ENCODE results near the gene MYO1E.
A peak's percentile ranks its signal among the peaks of the same experiment; 100 is the strongest.
"Not testable (repeated sequence)": the region's sequence is repeated elsewhere in the genome, so short reads cannot be mapped to it uniquely, and the experiment has no call there.

Gene MYO1E

GRCh38 chr15:59144594-59144993 is 228.1 kb downstream of the MYO1E start:
- DNase-seq = peak in 4 of 56 donors; percentile 8 to 35 (median 27)

DNA sequence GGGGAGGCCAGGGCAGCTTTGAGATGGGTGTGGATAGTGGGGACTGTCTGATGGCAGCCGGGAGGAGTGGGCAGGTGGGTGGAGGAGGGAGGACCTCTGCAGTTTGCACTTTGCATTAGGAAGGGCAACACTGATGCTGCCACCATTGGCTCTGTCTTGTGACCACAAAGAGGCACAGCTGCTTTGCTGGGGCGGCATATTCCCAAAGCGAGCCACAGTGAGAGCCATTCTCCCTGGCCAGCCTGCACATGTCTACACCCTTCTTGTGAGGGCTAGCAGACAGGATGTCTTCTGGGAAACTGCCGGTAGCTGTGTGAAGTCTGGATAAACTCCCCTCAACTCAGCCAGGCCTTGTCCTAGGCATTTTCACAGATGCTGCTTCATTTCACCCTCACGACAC is 229.4 kb downstream of the MYO1E start:
- no peak for DNase-seq

DNA sequence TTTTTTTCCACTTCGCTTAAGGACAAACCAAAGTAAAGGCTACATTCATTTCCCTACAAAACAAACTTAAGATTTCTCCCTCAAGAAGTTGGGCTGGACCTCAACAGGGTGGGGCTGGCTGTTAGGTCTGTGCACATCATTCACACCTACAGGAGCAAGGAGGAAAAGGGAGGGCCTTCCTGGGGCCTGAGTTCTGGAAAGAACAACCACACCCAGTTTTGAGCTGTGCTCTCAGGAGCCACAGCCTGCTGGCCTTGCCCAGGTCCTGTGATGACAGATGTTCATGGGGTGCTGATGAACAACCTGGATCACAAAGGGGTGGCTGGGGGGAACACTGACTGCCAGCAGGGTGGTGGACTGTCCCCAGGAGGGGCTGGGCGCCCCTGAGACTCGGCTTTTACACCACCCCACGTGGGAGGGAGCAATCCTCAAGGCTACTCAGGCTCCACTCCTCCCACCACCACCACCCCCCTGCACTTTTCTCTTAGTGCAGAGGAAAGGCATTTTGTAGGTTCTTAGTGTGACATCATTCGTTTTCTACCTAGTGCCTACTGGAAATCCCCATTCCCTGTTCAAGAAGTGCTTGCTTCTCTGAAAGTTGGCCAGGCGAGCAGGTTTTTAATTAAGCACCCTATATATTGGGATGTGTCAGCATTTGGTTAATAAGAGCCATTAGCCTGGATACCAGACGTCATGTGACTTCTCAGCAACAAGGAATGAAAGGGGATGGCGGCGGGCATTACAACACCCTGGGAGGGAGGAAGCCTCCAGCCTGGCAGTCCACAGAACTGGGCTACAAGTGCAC is 232.0 kb downstream of the MYO1E start:
- DNase-seq = peak in 1 of 56 donors; percentile 23

- peak in 4 of 56 donors; percentile 5 to 24 (median 14) for DNase-seq
These were observed 234.4 kb downstream of the MYO1E start for GRCh38 chr15:59138243-59138642.

DNA sequence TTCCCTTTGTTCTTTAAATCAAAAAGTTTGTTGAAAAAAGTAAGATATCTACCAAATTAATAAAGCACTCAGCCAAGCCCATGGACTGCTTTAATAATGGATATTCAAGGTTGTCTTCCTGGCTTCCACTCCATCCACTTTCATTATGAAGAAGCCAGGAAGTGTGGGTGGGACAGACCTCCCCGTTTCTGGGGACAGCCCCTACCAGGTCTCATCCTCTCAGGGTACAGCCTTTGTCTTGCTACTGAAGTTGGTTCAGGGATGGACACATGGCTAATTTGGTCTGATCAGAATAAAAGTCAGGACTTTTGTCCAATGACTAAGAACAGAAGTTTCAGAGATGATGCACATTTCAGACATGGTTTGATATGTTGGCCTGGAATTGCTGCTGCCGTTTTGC is 235.1 kb downstream of the MYO1E start:
- no peak for DNase-seq

- no peak for DNase-seq
These were observed 238.7 kb downstream of the MYO1E start for GRCh38 chr15:59133929-59134427.

DNA sequence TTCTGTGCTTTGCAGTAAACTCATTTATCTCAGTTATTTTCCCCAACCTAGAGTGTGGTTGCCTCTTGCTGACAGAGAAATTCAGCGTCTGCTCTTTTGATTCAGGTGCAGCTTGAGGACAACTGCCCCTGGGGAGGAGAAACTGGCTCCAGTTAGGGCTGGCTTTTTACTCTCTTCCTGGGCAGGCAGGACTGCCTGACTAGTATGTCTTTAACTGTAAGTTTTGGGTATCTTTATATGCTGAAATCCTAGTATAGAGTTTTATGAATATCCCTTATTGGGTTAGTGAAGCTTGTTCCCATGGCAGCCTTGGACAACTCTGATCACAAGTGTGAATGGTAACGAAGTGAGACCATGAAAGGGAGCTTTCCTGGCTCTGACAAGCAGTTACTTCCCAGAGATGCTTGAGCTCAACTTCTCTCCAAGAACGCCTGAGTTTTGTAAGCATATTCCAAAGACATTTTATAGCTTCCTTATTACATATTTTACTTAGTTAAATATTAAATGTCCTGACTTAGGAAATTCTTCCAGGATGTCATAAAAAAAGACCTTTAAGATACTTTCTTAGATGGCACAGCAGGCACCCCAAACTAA is 240.6 kb downstream of the MYO1E start:
- no peak for DNase-seq

DNA sequence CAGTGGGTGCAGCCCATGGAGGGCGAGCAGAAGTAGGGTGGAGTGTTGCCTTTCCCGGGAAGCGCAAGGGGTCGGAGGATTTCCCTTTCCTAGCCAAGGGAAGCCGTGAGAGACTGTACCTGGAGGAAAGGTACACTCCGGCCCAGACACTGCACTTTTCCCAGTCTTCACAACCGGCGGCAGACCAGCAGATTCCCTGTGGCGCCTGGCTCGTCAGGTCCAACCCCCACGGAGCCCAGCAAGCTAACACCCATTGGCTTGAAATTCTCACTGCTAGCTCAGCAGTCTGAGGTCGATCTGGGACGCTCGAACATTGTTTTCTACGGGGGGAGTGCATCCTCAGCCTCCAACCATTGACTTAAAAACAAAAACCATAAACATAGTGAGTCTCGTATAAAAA is 241.2 kb downstream of the MYO1E start:
- no peak for DNase-seq

DNA sequence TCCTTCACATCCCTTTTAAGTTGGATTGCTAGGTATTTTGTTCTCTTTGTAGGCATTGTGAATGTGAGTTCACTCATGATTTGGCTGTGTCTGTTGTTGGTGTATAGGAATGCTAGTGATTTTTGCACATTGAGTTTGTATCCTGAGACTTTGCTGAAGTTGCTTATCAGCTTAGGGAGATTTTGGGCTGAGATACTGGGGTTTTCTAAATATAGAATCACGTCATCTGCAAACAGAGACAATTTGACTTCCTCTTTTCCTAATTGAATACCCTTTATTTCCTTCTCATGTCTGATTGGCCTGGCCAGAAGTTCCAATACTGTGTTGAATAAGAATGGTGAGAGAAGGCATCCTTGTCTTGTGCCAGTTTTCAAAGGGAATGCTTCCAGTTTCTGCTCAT is 245.4 kb downstream of the MYO1E start:
- not testable (repeated sequence) for DNase-seq

GRCh38 chr15:59125683-59126082 is 247.0 kb downstream of the MYO1E start:
- DNase-seq = not testable (repeated sequence)

DNA sequence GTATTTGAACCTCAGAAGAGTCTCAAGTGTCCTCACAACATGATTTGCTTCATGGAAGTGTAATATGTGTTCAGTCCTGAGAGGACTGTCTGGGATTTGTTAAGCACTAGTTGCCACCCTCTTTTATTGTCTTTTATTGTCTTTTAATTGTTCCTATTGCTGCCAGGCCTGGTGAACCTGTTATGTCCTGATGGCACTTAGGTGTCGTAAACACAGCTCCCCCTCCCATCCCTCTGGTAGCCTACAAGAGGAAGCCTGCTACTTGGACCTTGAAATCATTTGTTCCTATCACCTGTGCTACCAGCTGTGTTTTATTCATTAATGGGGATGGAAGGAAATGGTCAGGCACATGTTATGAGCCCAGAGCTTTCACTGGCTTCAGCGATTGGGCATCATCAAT is 248.4 kb downstream of the MYO1E start:
- no peak for DNase-seq

- DNase-seq = no peak
These were observed 251.7 kb downstream of the MYO1E start for GRCh38 chr15:59120937-59121336.

GRCh38 chr15:59119625-59120024 is 253.0 kb downstream of the MYO1E start:
- DNase-seq = no peak

DNA sequence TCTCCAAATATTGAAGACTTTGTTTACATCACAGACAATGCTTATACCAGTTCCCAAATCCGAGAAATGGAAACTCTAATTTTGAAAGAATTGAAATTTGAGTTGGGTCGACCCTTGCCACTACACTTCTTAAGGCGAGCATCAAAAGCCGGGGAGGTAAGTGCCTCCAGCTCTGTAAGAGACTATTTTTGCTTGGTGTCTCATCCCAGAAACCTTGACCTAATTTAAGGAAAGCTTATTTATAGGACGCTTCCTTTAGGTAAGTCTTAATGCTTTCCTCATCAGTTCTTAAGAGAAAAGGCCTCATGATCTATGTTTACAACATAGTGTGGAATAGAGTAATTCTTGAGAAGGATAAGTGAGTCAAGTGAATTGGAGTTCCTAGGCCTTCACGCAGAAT is 255.9 kb downstream of the MYO1E start:
- DNase-seq = no peak

DNA sequence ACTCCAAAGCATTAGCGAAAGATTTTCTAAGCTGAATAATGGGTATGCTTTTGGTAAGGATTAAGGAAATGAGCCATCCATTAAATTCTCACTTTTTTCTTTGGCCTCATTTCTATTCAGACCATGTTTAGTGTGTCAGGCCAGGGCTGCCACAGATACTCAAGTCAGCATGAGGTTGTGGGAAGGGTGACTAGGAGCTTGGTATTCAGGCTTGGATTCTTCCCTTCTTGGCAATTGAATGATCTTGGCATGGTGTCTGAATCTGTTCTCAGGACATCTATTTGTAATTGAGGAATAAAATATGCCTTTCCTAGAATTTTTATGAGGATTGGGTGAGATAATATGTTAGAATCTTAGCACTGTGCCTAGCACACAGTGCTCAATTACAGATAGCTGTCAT is 256.5 kb downstream of the MYO1E start:
- DNase-seq = no peak

GRCh38 chr15:59115047-59115446 is 257.6 kb downstream of the MYO1E start:
- no peak for DNase-seq

GRCh38 chr15:59111251-59111650 is 261.4 kb downstream of the MYO1E start:
- DNase-seq = no peak

GRCh38 chr15:59105854-59106253 is 266.8 kb downstream of the MYO1E start:
- no peak for DNase-seq

DNA sequence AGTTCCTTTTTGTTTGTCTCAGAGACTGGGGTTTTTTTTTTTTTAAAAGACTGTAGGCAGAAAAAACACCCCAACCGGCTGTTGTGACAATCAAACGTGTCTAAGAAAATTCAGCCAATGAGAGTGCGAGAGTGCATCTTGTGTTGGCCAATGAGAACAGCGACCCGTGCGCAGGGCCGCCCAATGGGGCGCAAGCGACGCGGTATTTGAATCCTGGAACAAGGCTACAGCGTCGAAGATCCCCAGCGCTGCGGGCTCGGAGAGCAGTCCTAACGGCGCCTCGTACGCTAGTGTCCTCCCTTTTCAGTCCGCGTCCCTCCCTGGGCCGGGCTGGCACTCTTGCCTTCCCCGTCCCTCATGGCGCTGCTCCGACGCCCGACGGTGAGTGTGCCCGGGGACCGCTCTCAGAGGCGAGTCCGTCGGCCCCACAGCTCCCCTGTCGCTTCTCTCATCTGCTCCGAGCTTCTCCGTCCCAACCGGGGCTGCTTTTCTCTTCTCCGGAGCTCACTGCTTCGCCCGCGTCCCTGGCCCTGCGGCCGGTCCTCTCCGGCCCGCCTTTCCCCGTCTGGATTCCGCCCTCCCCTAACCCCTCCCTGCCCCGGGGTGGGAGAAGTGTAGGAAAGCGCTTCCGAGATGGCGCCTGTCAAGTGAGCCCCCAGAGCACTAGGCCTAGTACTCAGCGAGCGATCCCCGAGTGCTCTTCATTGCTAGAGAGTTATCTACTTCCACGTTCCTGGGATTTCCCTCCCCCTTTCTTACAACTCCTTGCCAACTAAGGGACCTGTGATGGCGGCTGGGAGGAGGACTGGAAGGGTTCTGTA is 267.5 kb downstream of the MYO1E start, which contains the start of gene CCNB2:
CCNB2 (plus strand) TSS at position 235 of the 821 bp plus-strand sequence; CDS start at position 358, 123 bp downstream.
- peak in 54 of 56 donors; percentile 23 to 92 (median 77) for DNase-seq

DNA sequence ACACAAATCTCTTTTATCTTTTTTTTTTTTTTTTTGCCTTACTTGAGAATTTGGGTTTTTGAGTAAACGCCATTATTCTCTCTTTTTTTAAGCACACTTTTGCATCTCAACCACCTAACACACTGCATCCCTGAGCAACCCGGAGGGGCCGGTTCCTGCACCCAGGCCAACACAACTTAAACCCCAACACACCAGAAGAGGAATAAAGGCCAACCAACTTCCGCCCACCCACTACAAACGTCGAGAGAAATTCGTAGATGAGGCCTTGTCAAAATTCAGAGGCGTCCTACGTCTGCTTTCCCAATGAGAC is 268.1 kb downstream of the MYO1E start:
- peak in 6 of 56 donors; percentile 12 to 51 (median 30) for DNase-seq

DNA sequence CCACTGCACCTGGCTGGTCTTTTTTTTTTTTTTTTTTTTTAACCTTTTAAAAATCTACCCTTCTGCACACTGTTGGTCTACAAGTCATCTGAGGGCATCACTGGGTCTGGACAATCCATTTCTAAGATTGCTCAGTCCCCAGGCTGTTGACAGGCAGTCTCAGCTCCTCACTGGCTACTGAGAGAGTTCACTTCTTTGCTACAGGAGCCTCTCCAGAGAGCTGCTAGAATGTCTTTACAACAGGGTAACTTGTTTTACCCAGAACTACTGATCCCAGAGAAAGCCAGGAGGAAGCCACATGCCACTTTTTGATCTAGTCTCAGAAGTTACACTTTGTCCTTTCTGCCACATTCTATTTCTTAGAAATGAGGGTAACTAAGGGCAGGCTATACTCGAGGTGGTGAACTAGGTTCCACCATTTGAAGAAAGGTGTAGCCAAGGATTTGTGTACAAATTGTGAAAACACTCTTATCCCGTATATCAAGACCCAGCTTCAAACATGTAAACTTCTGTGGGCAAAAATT is 273.4 kb downstream of the MYO1E start:
- no peak for DNase-seq

GRCh38 chr15:59096429-59096828 is 276.2 kb downstream of the MYO1E start:
- DNase-seq = no peak
